HCT116 (cell line): ENCODE results near the gene TXNDC12. TPM values are rescaled to one million over a fixed set of nuclear protein-coding genes. Genes with fewer than 3 reads are reported as not detected.

Experiments
- ATAC-seq: fragments of 200-7000 bp; cut with Tn5 transposase; 2 replicates; pipeline ENCODE4 v1.9.1; 2020; ENCODE audit warnings: mild to moderate bottlenecking, moderate library complexity
- BruUV-seq: library from RNA; stranded (reverse); fragments of 400-500 nt; replicated peaks from 2 replicates; lab custom pipeline; 2021; lab: Mats Ljungman, UMichigan
- CTCF ChIA-PET: fragments of 300-600 bp; sonication (Branson Sonifier 250); formaldehyde crosslinking; loops from one replicate; lab custom pipeline; 2021; ENCODE audit warnings: antibody characterized with exemption; lab: Charles Lee
- POLR2A ChIA-PET: fragments of 300-600, 350-600 bp; sonication (Branson Sonifier 250); formaldehyde crosslinking; loops from one replicate; lab custom pipeline; 2021; ENCODE audit warnings: antibody characterized with exemption; lab: Charles Lee
- RAD21 ChIA-PET, 2 experiments: fragments of 300-600 bp; sonication (Branson Sonifier 250); formaldehyde crosslinking; loops; one replicate each; lab custom pipeline; 2023; ENCODE audit warnings: low total read pairs in 2 of 2; ENCODE audit not compliant: uncharacterized antibody in 2 of 2, unreplicated experiment in 2 of 2, low non-redundant PET in 1 of 2; lab: Charles Lee
- DNase-seq: peaks from one replicate; pipeline ENCODE4 v3.0.0-alpha.2; 2010; ENCODE audit warnings: low read depth, low spot score
- H2AFZ ChIP-seq: fragments of 200-600 bp; shearing (Covaris generic), sonication (generic); 2 replicates; pipeline ENCODE4 v1.6.1; 2017; ENCODE audit warnings: low read depth, mixed run types, mixed read lengths, antibody characterized with exemption, low read length; ENCODE audit not compliant: poor library complexity, severe bottlenecking
- H3K27ac ChIP-seq: 2 replicates; pipeline ENCODE4 v1.5.1; 2012; ENCODE audit warnings: low read depth, low read length
- H3K27me3 ChIP-seq: fragments of 200-600 bp; sonication (generic); 2 replicates; pipeline ENCODE4 v1.6.1; 2016; ENCODE audit warnings: mixed run types, low read length, mixed read lengths; ENCODE audit not compliant: insufficient read depth
- H3K36me3 ChIP-seq, 2 experiments: fragments of 200-500 bp in 1 of 2; fragments of 200-600 bp in 1 of 2; sonication (Bioruptor generic) in 1 of 2; sonication (generic) in 1 of 2; 2 replicates each; pipeline versions ENCODE4 v1.5.1 to v1.6.1; 2014 to 2016; ENCODE audit warnings: low read length in 2 of 2, inconsistent platforms in 1 of 2, mixed read lengths in 1 of 2, mixed run types in 1 of 2; ENCODE audit not compliant: insufficient read depth in 2 of 2, control insufficient read depth in 1 of 2
- H3K4me1 ChIP-seq, 2 experiments: fragments of 200-600 bp in 1 of 2; sonication (generic) in 1 of 2; 2 replicates each; pipeline versions ENCODE4 v1.5.1 to v1.6.1; 2012 to 2017; ENCODE audit warnings: low read length in 2 of 2, inconsistent platforms in 1 of 2, mild to moderate bottlenecking in 1 of 2, mixed read lengths in 1 of 2, mixed run types in 1 of 2, moderate library complexity in 1 of 2; ENCODE audit not compliant: insufficient read depth in 2 of 2, control insufficient read depth in 1 of 2
- H3K4me2 ChIP-seq: fragments of 200-600 bp; sonication (generic); 2 replicates; pipeline ENCODE4 v1.6.1; 2017; ENCODE audit warnings: mixed run types, low read length, mixed read lengths
- H3K4me3 ChIP-seq, 2 experiments: fragments of 200-600 bp in 1 of 2; sonication (generic) in 1 of 2; replicated peaks in 1 of 2; 2 replicates each; pipeline ENCODE4 v1.5.1; 2011 to 2016; ENCODE audit warnings: low read length in 2 of 2, control low read depth in 1 of 2, low read depth in 1 of 2, mild to moderate bottlenecking in 1 of 2, mixed read lengths in 1 of 2, mixed run types in 1 of 2
- H3K79me2 ChIP-seq: fragments of 200-600 bp; sonication (generic); 2 replicates; pipeline ENCODE4 v1.6.1; 2017; ENCODE audit warnings: mild to moderate bottlenecking, mixed run types, low read length, moderate library complexity, mixed read lengths; ENCODE audit not compliant: insufficient read depth
- H3K9ac ChIP-seq: fragments of 200-600 bp; sonication (generic); 2 replicates; pipeline ENCODE4 v1.6.1; 2016; ENCODE audit warnings: low read length, mixed read lengths
- H3K9me2 ChIP-seq: fragments of 200-600 bp; sonication (generic), shearing (Covaris generic); 2 replicates; pipeline ENCODE4 v1.6.1; 2017; ENCODE audit warnings: mixed run types, mild to moderate bottlenecking, moderate library complexity; ENCODE audit not compliant: insufficient read depth
- H3K9me3 ChIP-seq, 2 experiments: fragments of 200-500 bp in 1 of 2; fragments of 200-600 bp in 1 of 2; sonication (Bioruptor generic) in 1 of 2; sonication (generic) in 1 of 2; 2 replicates each; pipeline ENCODE4 v1.6.1; 2014 to 2017; ENCODE audit warnings: low read length in 2 of 2, mixed read lengths in 2 of 2, inconsistent platforms in 1 of 2, low read depth in 1 of 2, mild to moderate bottlenecking in 1 of 2, mixed run types in 1 of 2, moderate library complexity in 1 of 2; ENCODE audit not compliant: control insufficient read depth in 1 of 2, insufficient read depth in 1 of 2
- H4K20me1 ChIP-seq: fragments of 200-600 bp; sonication (generic), shearing (Covaris generic); 2 replicates; pipeline ENCODE4 v1.6.1; 2017; ENCODE audit warnings: mixed run types, mild to moderate bottlenecking, moderate library complexity; ENCODE audit not compliant: insufficient read depth
- CBX3 ChIP-seq: IDR thresholded peaks from 2 replicates; pipeline ENCODE4 v1.6.1; 2012; ENCODE audit warnings: low read depth
- EGR1 ChIP-seq: IDR thresholded peaks from 2 replicates; pipeline ENCODE4 v1.6.1; 2012; ENCODE audit warnings: low read depth
- EZH2 ChIP-seq: fragments of 200-600 bp; sonication (generic); IDR thresholded peaks from 2 replicates; pipeline ENCODE4 v1.6.1; 2017; ENCODE audit warnings: antibody characterized with exemption, mixed run types
- SIN3A ChIP-seq: IDR thresholded peaks from 2 replicates; pipeline ENCODE4 v1.6.1; 2012; ENCODE audit warnings: low read depth
- SRF ChIP-seq: IDR thresholded peaks from 2 replicates; pipeline ENCODE4 v1.6.1; 2012; ENCODE audit warnings: low read depth
- YY1 ChIP-seq: IDR thresholded peaks from 2 replicates; pipeline ENCODE4 v1.6.1; 2011; ENCODE audit warnings: low read length, low read depth, moderate library complexity, mild to moderate bottlenecking; ENCODE audit not compliant: insufficient replicate concordance; ENCODE audit errors: extremely low read depth
- ZFX ChIP-seq: fragments of 450-650 bp; IDR thresholded peaks from 2 replicates; pipeline ENCODE4 v1.6.1; 2017
- intact Hi-C: fragments of 100-400 bp; cut with micrococcal nuclease; formaldehyde crosslinking; loops from 2 replicates; pipeline ENCODE4 v1.10.0; 2022
- total RNA-seq: library from RNA; stranded (reverse); gene quantifications from one replicate; pipeline ENCODE4 v1.2.1, GENCODE V29; 2021; ENCODE audit not compliant: unreplicated experiment
- TF ChIP-seq, protein P1 (sequence below): IDR thresholded peaks from 2 replicates; pipeline ENCODE4 v1.6.1; 2012; ENCODE audit warnings: low read depth

The TXNDC12 gene
- total RNA-seq, 1 experiment from 2014 or later = 82.8 TPM

DNA sequence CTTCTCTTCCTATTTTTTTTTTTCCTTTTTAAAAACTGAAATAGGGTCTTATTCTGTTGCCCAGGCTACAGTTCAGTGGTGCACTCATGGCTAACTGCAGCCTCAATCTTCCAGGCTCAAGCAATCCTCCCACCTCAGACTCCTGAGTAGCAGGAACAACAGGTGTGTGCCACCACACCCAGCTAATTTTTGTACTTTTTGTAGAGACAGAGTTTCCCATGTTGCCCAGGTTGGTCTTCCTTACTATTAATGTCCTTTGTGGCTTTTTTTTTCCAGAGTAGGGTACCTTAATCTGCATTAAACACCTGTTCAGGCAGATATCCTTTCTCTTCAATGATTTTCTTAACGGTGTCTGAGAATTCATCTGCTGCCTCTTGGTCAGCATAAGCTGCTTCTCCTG, 17.1 kb downstream of the TXNDC12 start:
- no peak overlapping the region for H3K4me2 ChIP-seq
- CTCF ChIA-PET = interaction anchor here (1.1 kb wide), 1 partner anchor 17 kb away, joined by 3 read pairs; the partner anchor contains the start of gene TXNDC12
- peaks cover under 1 to 8% of the 10 kb centered on the region in 2 experiments; a peak in 2 of 4 replicates for H3K4me1 ChIP-seq
- no peak overlapping the region for H2AFZ ChIP-seq
- H3K36me3 ChIP-seq = peaks cover 6 to 7% of the 10 kb centered on the region in 2 experiments; a peak in 3 of 4 replicates
- no peaks in the 10 kb centered on the region for H4K20me1 ChIP-seq
- H3K9ac ChIP-seq = no peak overlapping the region
- H3K27ac ChIP-seq = no peak overlapping the region
- H3K79me2 ChIP-seq = peaks cover 15% of the 10 kb centered on the region
- no peaks in the 10 kb centered on the region for H3K27me3 ChIP-seq
- H3K9me2 ChIP-seq = no peaks in the 10 kb centered on the region
- intact Hi-C loops = no loop called here
- ATAC-seq (no peak), DNase-seq (no peak)
- no peak overlapping the region for H3K4me3 ChIP-seq
- H3K9me3 ChIP-seq = no peaks in the 10 kb centered on the region
- TF ChIP-seq EGR1 (no peak), SIN3A (no peak), ZFX (no peak)
- TF ChIP-seq, protein P1, sequence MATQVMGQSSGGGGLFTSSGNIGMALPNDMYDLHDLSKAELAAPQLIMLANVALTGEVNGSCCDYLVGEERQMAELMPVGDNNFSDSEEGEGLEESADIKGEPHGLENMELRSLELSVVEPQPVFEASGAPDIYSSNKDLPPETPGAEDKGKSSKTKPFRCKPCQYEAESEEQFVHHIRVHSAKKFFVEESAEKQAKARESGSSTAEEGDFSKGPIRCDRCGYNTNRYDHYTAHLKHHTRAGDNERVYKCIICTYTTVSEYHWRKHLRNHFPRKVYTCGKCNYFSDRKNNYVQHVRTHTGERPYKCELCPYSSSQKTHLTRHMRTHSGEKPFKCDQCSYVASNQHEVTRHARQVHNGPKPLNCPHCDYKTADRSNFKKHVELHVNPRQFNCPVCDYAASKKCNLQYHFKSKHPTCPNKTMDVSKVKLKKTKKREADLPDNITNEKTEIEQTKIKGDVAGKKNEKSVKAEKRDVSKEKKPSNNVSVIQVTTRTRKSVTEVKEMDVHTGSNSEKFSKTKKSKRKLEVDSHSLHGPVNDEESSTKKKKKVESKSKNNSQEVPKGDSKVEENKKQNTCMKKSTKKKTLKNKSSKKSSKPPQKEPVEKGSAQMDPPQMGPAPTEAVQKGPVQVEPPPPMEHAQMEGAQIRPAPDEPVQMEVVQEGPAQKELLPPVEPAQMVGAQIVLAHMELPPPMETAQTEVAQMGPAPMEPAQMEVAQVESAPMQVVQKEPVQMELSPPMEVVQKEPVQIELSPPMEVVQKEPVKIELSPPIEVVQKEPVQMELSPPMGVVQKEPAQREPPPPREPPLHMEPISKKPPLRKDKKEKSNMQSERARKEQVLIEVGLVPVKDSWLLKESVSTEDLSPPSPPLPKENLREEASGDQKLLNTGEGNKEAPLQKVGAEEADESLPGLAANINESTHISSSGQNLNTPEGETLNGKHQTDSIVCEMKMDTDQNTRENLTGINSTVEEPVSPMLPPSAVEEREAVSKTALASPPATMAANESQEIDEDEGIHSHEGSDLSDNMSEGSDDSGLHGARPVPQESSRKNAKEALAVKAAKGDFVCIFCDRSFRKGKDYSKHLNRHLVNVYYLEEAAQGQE = no peak
- TF ChIP-seq, all 23 proteins: peak for 0
- POLR2A ChIA-PET = interaction anchor here (1.1 kb wide), 1 partner anchor 17 kb away, joined by 3 read pairs; the partner anchor contains the start of gene TXNDC12
- RAD21 ChIA-PET = no interaction called here
- BruUV-seq = no TSS peak

DNA sequence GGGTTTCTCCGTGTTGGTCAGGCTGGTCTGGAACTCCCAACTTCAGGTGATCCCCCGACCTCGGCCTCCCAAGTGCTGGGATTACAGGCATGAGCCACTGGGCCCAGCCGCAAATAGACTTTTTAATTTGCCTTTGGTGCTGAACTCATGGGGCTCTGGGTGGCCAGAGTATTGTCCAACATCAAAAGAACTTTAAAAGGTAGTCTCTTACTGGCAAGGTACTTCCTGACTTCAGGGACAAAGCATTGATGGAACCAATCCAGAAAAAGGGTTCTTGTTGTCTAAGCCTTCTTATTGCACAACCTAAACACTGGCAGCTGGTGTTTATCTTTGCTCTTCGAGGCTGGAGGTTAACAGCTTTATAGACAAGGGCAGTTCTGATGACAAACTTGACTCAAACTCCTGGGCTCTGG, 17.6 kb downstream of the TXNDC12 start:
- Histone ChIP-seq H4K20me1 (no peaks in the 10 kb centered on the region), H3K27ac (no peak overlapping the region), H3K4me3 (no peak overlapping the region), H3K9me2 (no peaks in the 10 kb centered on the region), H3K4me1 (peaks cover 5 to 13% of the 10 kb centered on the region in 2 experiments; a peak in 2 of 4 replicates), H3K79me2 (peaks cover 19% of the 10 kb centered on the region), H3K27me3 (no peaks in the 10 kb centered on the region), H3K36me3 (peaks cover 6 to 7% of the 10 kb centered on the region in 2 experiments; a peak in 3 of 4 replicates), H2AFZ (no peak overlapping the region), H3K4me2 (no peak overlapping the region), H3K9me3 (no peaks in the 10 kb centered on the region), H3K9ac (no peak overlapping the region)
- ATAC-seq (no peak), DNase-seq (no peak)
- ChIA-PET RAD21 (no interaction called here), POLR2A (interaction anchor here (1.1 kb wide), 1 partner anchor 17 kb away, joined by 3 read pairs; the partner anchor contains the start of gene TXNDC12), CTCF (no interaction called here)
- TF ChIP-seq YY1 (no peak), SIN3A (no peak), CBX3 (no peak), SRF (no peak), EZH2 (no peak)
- intact Hi-C loops = no loop called here
- no TSS peak for BruUV-seq
